Prostate gland (tissue), 2 donors: ENCODE data around the gene TTBK2. TPM values are rescaled to one million over a fixed set of nuclear protein-coding genes. Genes with fewer than 3 reads are reported as not detected.

Source experiments
- DNase-seq: peaks from one replicate; pipeline ENCODE4 v3.0.0-alpha.2; 2019; ENCODE audit warnings: low spot score
- H3K27ac ChIP-seq, 2 donors: fragments of 200-600 bp; sonication (generic); 2 replicates each; pipeline ENCODE4 v1.5.1; 2017 to 2019
- H3K27me3 ChIP-seq: fragments of 200-600 bp; sonication (generic); replicated peaks from 2 replicates; pipeline ENCODE4 v1.5.1; 2019; ENCODE audit not compliant: insufficient read depth
- H3K36me3 ChIP-seq, 2 donors: fragments of 200-600 bp; sonication (generic); 1 replicate in 1 of 2; 2 replicates in 1 of 2; pipeline versions ENCODE4 v1.5.1 to v1.8.1; 2017 to 2019
- H3K4me1 ChIP-seq: fragments of 200-600 bp; sonication (generic); replicated peaks from 2 replicates; pipeline ENCODE4 v1.5.1; 2019
- H3K4me3 ChIP-seq, 2 donors: fragments of 200-600 bp; sonication (generic); 2 replicates each; pipeline ENCODE4 v1.5.1; 2017 to 2019
- H3K9me3 ChIP-seq: fragments of 200-600 bp; sonication (generic); 2 replicates; pipeline ENCODE4 v1.5.1; 2017
- CTCF ChIP-seq, 4 experiments: fragments of 200-600 bp in 2 of 4; fragments of 450-650 bp in 2 of 4; sonication (generic) in 2 of 4; IDR thresholded peaks; 1 replicate in 3 of 4; 2 replicates in 1 of 4; pipeline ENCODE4 v1.5.1; 2016 to 2019; ENCODE audit warnings: antibody characterized with exemption in 4 of 4, mild to moderate bottlenecking in 2 of 4, moderate library complexity in 2 of 4
- POLR2A ChIP-seq: fragments of 450-650 bp; IDR thresholded peaks from one replicate; pipeline ENCODE4 v1.6.1; 2016; ENCODE audit warnings: antibody characterized with exemption, mild to moderate bottlenecking
- POLR2AphosphoS5 ChIP-seq: sonication (generic); formaldehyde crosslinking; IDR thresholded peaks from one replicate; pipeline ENCODE4 v1.6.1; 2017; ENCODE audit warnings: antibody characterized with exemption
- WGBS: methylation state at CpG from one replicate; pipeline ENCODE4 v1.1.5; 2018; 5-methylcytosine and 5-hydroxymethylcytosine counted together
- intact Hi-C: fragments of 100-400 bp; cut with DNase I; formaldehyde crosslinking; loops from one replicate; pipeline ENCODE4 v1.14.2; 2022
- total RNA-seq, 2 donors: library from RNA; depleted of rRNA; stranded (reverse); fragments of >200 nt; gene quantifications; one replicate each; pipeline ENCODE4 v1.1.0, GENCODE V29; 2016

The TTBK2 gene
- total RNA-seq, 2 donors from 2014 or later: 20.4 to 30.3 TPM

DNA sequence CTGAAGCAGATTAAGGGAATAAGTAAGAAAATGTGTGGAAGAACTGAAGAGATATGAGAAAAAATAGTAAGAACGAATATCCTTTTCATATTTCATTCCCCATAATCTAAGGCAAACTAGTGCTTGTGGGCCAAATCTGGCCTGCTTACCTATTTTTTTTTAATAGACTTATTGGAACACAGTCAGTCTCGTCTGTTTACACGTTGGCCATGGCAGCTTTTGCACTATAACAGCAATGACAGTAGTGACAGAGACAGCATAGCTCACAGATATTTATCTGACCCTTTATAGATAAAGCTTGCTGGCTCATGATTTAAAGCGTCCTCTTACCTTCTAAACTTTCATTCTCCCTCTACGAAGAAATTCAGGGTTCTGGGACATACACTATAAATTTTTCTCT, 133.6 kb downstream of the TTBK2 start:
- TF ChIP-seq CTCF (IDR thresholded peaks at IDR 0.05) (no peak), POLR2AphosphoS5 (peak; percentile 74), POLR2A (no peak)
- intact Hi-C loops: no loop called here
- no peaks in the 10 kb centered on the region for H3K4me1 ChIP-seq
- H3K9me3 ChIP-seq: no peaks in the 10 kb centered on the region
- 28% methylated on average over 5 of the region's 5 CpGs for WGBS
- peak; percentile 55 for DNase-seq
- H3K4me3 ChIP-seq: no peak overlapping the region
- H3K36me3 ChIP-seq: peaks cover 0 to 5% of the 10 kb centered on the region in 2 donors
- H3K27ac ChIP-seq: peak overlapping the region; percentile 24 to 59
- no peaks in the 10 kb centered on the region for H3K27me3 ChIP-seq

DNA sequence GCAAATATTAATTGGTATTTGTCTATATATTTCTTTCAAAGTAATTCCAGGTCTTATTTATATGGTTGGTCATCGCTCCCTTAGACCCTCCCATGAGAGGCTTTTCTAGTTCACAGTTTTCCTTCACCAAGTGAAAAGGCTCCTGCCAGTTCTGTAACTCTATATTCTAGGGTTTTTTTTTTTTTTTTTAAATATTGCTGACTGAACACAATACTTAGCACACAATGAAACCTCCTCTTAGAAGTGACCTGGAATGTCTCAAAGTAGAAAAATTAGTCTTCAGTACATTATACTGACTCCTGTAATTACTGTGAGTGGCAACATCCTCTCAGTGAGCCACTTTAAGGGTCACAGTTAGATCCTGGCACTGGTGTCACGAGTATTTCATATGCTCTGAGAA, 135.0 kb downstream of the TTBK2 start:
- WGBS: 88% methylated on average over 2 of the region's 2 CpGs
- TF ChIP-seq POLR2AphosphoS5 (no peak), POLR2A (no peak), CTCF (IDR thresholded peaks at IDR 0.05) (no peak)
- intact Hi-C loops: no loop called here
- no peaks in the 10 kb centered on the region for H3K9me3 ChIP-seq
- no peak overlapping the region for H3K4me3 ChIP-seq
- no peaks in the 10 kb centered on the region for H3K4me1 ChIP-seq
- no peak for DNase-seq
- H3K36me3 ChIP-seq: peaks cover 0 to 5% of the 10 kb centered on the region in 2 donors
- H3K27me3 ChIP-seq: no peaks in the 10 kb centered on the region
- peak overlapping the region in 1 of 2 donors; percentile 59 for H3K27ac ChIP-seq

DNA sequence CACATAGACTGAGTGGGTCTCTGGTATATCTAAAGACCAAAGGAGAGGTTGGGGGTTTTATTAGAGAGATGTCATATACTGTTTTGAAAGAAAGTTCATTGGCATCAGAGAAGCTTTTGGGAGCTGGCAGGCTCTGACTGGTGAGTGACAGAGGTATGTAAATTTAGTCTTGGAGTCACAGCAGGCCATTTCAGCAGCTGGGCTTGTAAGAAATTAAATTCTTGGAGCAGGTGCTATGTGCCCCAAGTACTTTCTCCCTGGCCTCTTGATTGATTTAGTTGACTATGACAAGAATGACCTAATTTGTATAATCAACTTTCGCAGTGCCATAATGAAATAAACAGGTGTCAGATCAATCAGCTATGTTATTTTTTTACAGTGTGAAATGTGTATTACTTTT, 135.9 kb downstream of the TTBK2 start:
- H3K9me3 ChIP-seq: no peaks in the 10 kb centered on the region
- H3K4me1 ChIP-seq: no peaks in the 10 kb centered on the region
- H3K36me3 ChIP-seq: peaks cover 0 to 5% of the 10 kb centered on the region in 2 donors
- no peak overlapping the region for H3K27ac ChIP-seq
- H3K27me3 ChIP-seq: no peaks in the 10 kb centered on the region
- no peak overlapping the region for H3K4me3 ChIP-seq
- DNase-seq: no peak
- intact Hi-C loops: no loop called here
- 97% methylated on average over 1 of the region's 1 CpG for WGBS
- TF ChIP-seq POLR2A (no peak), POLR2AphosphoS5 (no peak), CTCF (IDR thresholded peaks at IDR 0.05) (no peak)

DNA sequence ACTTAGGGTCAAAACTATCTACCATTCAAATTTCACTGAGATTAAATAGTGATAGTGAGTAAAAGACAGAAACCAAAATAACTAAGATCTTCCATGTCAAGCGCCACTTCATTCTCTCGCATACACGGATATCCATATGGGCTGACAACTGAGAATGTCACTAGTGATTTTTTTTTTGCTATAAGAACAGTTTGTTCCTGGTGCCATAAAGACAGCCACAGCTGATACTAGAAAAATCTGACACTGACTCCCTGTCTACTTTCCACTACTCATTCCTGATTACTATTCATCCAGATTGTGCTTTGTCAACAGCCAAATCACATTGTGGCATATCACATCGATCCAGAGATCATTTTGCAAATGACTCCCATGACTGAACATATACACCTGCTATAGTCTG, 137.9 kb downstream of the TTBK2 start:
- H3K27ac ChIP-seq: no peak overlapping the region

More for the DNA sequence above, 137.9 kb downstream of the TTBK2 start:
- TF ChIP-seq POLR2A (no peak), POLR2AphosphoS5 (no peak), CTCF (IDR thresholded peaks at IDR 0.05) (no peak)
- intact Hi-C loops: no loop called here
- Histone ChIP-seq H3K9me3 (no peaks in the 10 kb centered on the region), H3K4me1 (no peaks in the 10 kb centered on the region), H3K27me3 (no peaks in the 10 kb centered on the region), H3K4me3 (no peak overlapping the region), H3K36me3 (peaks cover 0 to 5% of the 10 kb centered on the region in 2 donors)
- no peak for DNase-seq
- WGBS: 94% methylated on average over 4 of the region's 4 CpGs
